Measurements from ENCODE around the gene CTNNA3. TPM values are rescaled to one million over a fixed set of nuclear protein-coding genes. Genes with fewer than 3 reads are reported as not detected.

The CTNNA3 gene
- total RNA-seq, 2 donors from 2014 or later, result 1.6 TPM; not detected in 1

DNA sequence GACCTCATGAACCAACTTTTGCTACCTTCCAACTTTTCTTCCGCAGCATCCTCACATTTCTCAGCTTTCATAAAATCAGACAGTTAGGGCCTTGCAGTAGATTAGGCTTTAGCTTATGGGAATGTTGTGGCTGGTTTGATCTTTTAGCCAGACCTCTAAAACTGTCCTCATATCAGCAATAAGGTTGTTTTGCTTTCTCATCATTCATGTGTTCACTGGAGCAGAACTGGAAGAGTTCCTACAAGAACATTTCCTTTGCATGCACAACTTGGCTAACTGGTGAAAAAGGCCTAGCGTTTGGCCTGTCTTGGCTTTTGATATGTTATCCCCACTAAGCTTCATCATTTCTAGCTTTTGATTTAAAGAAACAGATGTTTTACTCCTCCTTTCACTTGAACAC is 900.1 kb downstream of the CTNNA3 start:
- H3K9me3 ChIP-seq (ENCODE audit: control insufficient read depth, low read length, poor library complexity, severe bottlenecking), result no peaks in the 10 kb centered on the region
- no peaks in the 10 kb centered on the region for H3K4me1 Mint-ChIP-seq
- H3K27ac Mint-ChIP-seq, result no peak overlapping the region
- DNase-seq (no peak), ATAC-seq (no peak)
- no peak overlapping the region for H3K4me3 Mint-ChIP-seq
- H3K36me3 Mint-ChIP-seq (ENCODE audit: low read depth), result no peaks in the 10 kb centered on the region
- no peaks in the 10 kb centered on the region for H3K27me3 Mint-ChIP-seq

DNA sequence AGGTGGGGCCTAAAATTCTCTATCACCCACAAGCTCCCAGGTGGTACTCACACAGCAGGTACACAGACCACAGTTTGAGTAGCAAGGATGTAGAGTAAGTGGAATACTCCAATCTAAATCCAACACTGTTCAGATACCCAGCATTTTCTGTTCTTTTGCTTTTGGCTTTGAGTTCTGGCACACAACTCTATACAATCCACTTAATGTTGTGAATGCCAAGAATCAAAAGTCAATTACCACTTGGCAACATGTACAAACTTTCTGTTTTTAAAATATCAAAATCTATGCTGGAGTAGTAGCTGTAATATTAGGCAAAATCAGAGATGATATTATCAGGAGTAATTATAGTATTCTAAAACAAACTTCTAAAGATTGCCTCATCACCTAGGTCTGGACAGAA is 903.6 kb downstream of the CTNNA3 start:
- Mint-ChIP-seq H3K4me3 (no peak overlapping the region), H3K36me3 (ENCODE audit: low read depth) (no peaks in the 10 kb centered on the region), H3K4me1 (no peaks in the 10 kb centered on the region), H3K27ac (no peak overlapping the region), H3K27me3 (no peaks in the 10 kb centered on the region)
- no peak for DNase-seq
- H3K9me3 ChIP-seq (ENCODE audit: control insufficient read depth, low read length, poor library complexity, severe bottlenecking), result no peaks in the 10 kb centered on the region
- no peak for ATAC-seq

DNA sequence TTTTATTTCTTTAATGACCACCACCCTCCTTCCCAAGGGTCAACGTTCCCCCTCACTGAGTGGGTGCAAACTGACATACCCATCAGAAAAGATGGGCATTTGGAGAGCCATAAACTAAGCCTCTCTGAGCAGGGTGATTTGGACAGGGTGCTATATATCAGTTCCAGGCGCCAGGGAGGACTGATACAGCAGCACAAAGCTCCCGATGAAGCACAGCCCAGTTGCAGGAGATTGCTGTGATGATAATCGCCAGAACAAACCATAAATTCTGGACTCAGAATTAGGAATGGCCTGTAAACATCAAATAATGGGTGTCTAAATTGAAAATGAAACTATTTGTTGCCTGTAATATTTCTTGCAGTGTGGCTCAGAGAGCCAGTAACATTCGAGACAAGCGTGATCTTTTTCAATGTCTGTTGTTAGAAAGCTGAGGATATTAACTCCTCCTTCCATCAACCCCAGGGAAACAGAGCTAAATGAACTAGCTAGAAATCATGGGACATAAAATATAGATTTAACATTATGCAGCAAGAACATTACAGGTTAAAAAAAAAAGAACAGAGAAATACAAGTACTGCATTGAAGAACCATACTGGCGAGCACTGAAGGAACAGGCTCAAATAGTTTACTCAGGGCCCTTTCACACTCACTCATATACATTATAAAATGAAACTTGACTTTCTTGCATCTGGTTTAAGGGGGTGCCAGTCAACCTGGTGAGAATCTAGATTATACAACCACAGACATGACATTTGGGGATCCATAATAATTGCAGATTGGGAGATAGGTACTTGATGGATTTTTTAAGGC is 907.6 kb downstream of the CTNNA3 start:
- H3K27me3 Mint-ChIP-seq, result peaks cover 5% of the 10 kb centered on the region
- no peak for ATAC-seq

DNA sequence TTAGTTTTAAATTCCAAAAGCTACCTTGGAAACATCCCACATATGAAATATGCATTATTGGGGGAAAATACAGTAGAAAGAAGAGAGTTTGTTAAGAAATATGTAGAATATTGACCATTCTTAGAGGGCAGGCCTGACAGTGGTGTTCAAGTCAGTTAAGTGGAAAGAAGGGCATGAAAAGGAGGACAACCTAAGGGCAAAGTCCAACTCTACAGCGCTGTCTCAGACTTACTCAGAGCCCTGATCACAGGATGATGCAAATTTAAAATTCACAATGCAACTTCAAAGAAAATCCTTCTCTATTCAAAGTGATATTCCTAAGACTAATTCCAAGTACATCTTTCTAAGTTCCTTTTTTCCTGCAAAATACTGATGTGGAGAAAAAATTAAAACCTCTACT is 909.3 kb downstream of the CTNNA3 start:
- Mint-ChIP-seq H3K4me1 (no peaks in the 10 kb centered on the region), H3K36me3 (ENCODE audit: low read depth) (no peaks in the 10 kb centered on the region), H3K27ac (no peak overlapping the region), H3K4me3 (no peak overlapping the region), H3K27me3 (peaks cover 5% of the 10 kb centered on the region)
- no peak for DNase-seq
- no peaks in the 10 kb centered on the region for H3K9me3 ChIP-seq (ENCODE audit: control insufficient read depth, low read length, poor library complexity, severe bottlenecking)
- ATAC-seq, result no peak

More for the DNA sequence above, 907.6 kb downstream of the CTNNA3 start:
- no peaks in the 10 kb centered on the region for H3K36me3 Mint-ChIP-seq (ENCODE audit: low read depth)
- no peak overlapping the region for H3K4me3 Mint-ChIP-seq
- H3K4me1 Mint-ChIP-seq, result no peaks in the 10 kb centered on the region
- H3K9me3 ChIP-seq (ENCODE audit: control insufficient read depth, low read length, poor library complexity, severe bottlenecking), result no peaks in the 10 kb centered on the region
- DNase-seq, result no peak
- H3K27ac Mint-ChIP-seq, result no peak overlapping the region

DNA sequence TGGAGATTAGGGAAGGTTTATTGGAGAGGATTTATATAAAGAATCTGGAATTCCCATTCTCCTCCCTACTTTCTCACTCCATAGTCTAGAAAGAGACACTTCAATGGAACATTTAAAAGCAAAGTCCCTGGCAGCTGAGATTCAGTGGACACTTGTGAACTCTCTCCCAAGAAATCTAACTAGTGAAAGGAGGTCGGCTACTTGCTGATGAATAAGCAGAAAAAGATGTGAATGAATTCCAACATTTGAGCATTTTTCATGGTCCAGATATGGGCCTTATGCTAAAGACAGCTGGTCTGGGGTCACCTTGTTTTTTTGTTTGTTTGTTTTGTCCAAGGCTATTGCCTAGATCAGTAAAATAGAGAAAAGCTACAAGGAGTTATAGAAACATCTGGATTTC is 911.2 kb downstream of the CTNNA3 start:
- DNase-seq, result no peak
- no peak for ATAC-seq
- peaks cover 5% of the 10 kb centered on the region for H3K27me3 Mint-ChIP-seq

DNA sequence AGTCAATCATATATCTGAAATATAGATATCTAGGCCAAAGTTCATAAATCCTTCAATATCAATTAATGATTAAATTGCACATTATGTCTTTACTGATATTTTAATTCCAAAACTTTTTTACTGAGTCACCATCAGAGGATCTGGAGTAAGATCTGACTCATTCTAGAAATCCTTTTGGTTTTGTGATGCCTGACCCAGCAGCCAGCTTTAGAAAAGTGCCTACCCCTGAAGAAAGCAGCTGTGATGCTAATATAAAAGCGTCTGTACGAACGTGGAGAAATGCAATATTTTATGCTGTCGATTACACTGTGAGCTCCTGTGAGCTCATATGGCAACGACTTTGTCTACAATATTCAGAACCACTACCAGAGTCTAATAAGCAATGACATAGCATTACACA is 912.7 kb downstream of the CTNNA3 start:
- Mint-ChIP-seq H3K27ac (no peak overlapping the region), H3K27me3 (peaks cover 5% of the 10 kb centered on the region), H3K36me3 (ENCODE audit: low read depth) (no peaks in the 10 kb centered on the region), H3K4me3 (no peak overlapping the region), H3K4me1 (no peaks in the 10 kb centered on the region)
- DNase-seq, result no peak
- ATAC-seq, result no peak
- H3K9me3 ChIP-seq (ENCODE audit: control insufficient read depth, low read length, poor library complexity, severe bottlenecking), result no peaks in the 10 kb centered on the region

More for the DNA sequence above, 911.2 kb downstream of the CTNNA3 start:
- H3K27ac Mint-ChIP-seq, result no peak overlapping the region
- H3K36me3 Mint-ChIP-seq (ENCODE audit: low read depth), result no peaks in the 10 kb centered on the region
- no peaks in the 10 kb centered on the region for H3K9me3 ChIP-seq (ENCODE audit: control insufficient read depth, low read length, poor library complexity, severe bottlenecking)
- no peak overlapping the region for H3K4me3 Mint-ChIP-seq
- no peaks in the 10 kb centered on the region for H3K4me1 Mint-ChIP-seq

DNA sequence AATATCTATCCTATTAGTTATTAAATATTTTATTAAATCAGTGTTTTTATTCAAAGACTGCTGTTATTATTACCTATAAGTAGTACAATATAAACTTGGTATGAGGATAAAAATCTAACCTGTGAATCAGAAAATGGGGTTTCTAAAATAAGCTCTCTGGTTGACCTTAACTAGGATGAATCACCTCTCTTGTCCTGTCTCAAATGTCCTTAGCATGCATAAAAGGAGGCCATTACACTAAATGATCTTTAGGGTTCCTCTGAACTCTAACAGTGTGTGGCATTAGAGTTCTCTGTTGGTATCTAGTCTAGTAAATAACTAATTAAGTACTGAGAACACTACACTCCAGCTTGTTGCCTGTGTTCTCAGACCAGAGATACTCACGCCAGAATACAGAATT is 913.2 kb downstream of the CTNNA3 start:
- Mint-ChIP-seq H3K4me3 (no peak overlapping the region), H3K4me1 (no peaks in the 10 kb centered on the region), H3K36me3 (ENCODE audit: low read depth) (no peaks in the 10 kb centered on the region), H3K27me3 (peaks cover 5% of the 10 kb centered on the region), H3K27ac (no peak overlapping the region)
- ATAC-seq (no peak), DNase-seq (no peak)
- H3K9me3 ChIP-seq (ENCODE audit: control insufficient read depth, low read length, poor library complexity, severe bottlenecking), result no peaks in the 10 kb centered on the region

DNA sequence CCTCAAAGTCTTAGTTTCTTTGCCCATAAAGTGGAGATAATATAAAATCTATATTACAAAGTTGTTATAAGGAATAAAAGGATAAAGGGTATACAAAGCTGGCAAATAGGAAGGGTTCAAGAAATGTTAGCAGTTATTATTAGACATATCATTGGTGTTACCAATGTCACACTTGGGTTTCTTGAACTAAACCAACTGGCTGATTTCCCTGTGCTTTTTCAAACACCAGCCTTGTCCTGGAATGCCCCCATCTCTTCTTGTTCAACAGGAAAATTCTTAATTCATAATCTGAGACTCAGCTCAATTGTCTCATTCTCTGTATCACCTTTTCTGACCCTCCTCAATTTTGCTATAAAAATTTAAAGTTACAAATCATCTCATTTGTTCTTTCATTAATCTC is 913.9 kb downstream of the CTNNA3 start:
- DNase-seq (no peak), ATAC-seq (no peak)
- H3K27ac Mint-ChIP-seq, result no peak overlapping the region
- no peak overlapping the region for H3K4me3 Mint-ChIP-seq
- H3K9me3 ChIP-seq (ENCODE audit: control insufficient read depth, low read length, poor library complexity, severe bottlenecking), result no peaks in the 10 kb centered on the region
- no peaks in the 10 kb centered on the region for H3K36me3 Mint-ChIP-seq (ENCODE audit: low read depth)
- peaks cover 5% of the 10 kb centered on the region for H3K27me3 Mint-ChIP-seq
- H3K4me1 Mint-ChIP-seq, result no peaks in the 10 kb centered on the region

DNA sequence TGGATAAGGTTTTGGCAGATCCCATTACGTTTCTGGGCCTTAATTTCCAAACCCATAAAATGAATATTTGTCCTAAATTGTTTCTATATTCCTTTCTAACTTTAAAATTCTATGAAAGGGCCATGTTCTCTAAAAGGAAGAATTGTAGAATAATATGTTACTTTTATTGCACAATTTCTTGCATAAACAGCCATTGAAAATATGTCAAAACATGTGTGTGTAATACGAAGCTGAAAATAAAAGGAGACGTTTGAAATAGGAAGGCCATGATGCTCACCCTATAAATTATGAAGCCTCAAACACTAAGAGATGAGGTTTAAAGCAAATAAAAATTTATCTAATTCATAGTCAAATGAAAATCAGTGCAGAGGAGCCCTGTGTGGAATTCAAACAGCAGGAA is 915.2 kb downstream of the CTNNA3 start:
- H3K4me1 Mint-ChIP-seq, result no peaks in the 10 kb centered on the region
- H3K27ac Mint-ChIP-seq, result no peak overlapping the region
- no peak overlapping the region for H3K4me3 Mint-ChIP-seq
- ATAC-seq (no peak), DNase-seq (no peak)
- H3K36me3 Mint-ChIP-seq (ENCODE audit: low read depth), result no peaks in the 10 kb centered on the region
- H3K9me3 ChIP-seq (ENCODE audit: control insufficient read depth, low read length, poor library complexity, severe bottlenecking), result no peaks in the 10 kb centered on the region
- peaks cover 3% of the 10 kb centered on the region for H3K27me3 Mint-ChIP-seq

DNA sequence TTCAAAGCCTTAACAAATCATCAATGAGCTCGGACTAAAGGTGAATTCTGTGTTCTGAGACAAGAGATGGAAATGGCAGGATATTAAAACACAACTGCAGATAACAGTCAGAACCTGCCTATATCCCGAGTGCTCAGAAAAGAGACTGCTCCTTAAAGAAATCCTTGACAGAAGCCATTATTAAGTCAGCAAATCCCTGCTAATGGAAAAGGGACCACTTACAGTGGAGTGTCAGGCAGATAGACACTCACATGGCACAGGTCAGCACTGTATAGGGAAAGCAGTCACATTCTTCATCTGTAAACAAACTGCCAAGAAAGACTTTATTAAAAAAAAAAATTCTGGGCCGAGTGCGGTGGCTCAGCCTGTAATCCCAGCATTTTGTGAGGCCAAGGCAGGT is 917.6 kb downstream of the CTNNA3 start:
- no peak for ATAC-seq
- DNase-seq, result no peak
- H3K4me1 Mint-ChIP-seq, result no peaks in the 10 kb centered on the region
- no peaks in the 10 kb centered on the region for H3K9me3 ChIP-seq (ENCODE audit: control insufficient read depth, low read length, poor library complexity, severe bottlenecking)
- no peak overlapping the region for H3K4me3 Mint-ChIP-seq
- no peak overlapping the region for H3K27ac Mint-ChIP-seq
- H3K36me3 Mint-ChIP-seq (ENCODE audit: low read depth), result no peaks in the 10 kb centered on the region
- no peaks in the 10 kb centered on the region for H3K27me3 Mint-ChIP-seq

DNA sequence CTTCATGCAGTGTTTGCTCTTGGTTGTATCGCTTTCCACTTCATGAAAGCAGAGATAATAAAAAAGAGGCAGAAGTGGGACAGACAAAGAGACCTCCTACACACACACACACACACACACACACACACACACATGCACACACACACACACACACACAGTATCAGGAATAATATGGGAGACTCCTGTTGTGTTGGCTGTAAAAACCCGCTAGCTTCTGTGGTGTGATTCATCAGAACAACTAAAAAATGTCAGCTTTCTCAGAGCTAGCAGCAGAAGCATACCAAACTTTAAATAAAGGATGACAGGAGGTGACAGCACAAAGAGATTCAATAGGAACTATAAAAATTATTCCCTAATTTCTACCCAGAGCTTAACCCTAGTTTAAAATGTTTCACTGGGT is 918.3 kb downstream of the CTNNA3 start:
- no peaks in the 10 kb centered on the region for H3K36me3 Mint-ChIP-seq (ENCODE audit: low read depth)
- H3K4me3 Mint-ChIP-seq, result no peak overlapping the region
- H3K9me3 ChIP-seq (ENCODE audit: control insufficient read depth, low read length, poor library complexity, severe bottlenecking), result no peaks in the 10 kb centered on the region
- no peaks in the 10 kb centered on the region for H3K27me3 Mint-ChIP-seq
- H3K4me1 Mint-ChIP-seq, result no peaks in the 10 kb centered on the region
- no peak for DNase-seq
- H3K27ac Mint-ChIP-seq, result no peak overlapping the region
- no peak for ATAC-seq

DNA sequence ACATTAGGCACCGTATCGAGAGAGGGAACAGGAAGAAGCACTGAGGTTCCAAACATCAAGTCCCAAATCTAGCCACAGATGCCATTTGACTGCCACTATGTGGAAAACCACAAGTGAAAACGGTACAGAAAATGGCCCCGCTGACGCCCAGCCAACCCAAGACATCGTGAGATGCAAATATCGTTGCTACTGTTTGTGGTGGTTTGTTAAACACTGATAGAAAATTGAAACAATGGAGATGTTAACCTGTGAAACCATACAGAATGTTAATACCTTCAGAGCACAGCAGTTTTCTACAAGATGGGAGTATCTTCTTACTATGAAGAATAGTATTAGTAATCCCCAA is 922.5 kb downstream of the CTNNA3 start:
- H3K27ac Mint-ChIP-seq, result no peak overlapping the region
- H3K27me3 Mint-ChIP-seq, result no peaks in the 10 kb centered on the region
- H3K4me1 Mint-ChIP-seq, result no peaks in the 10 kb centered on the region
- H3K36me3 Mint-ChIP-seq (ENCODE audit: low read depth), result no peaks in the 10 kb centered on the region
- no peak for DNase-seq
- ATAC-seq, result no peak
- no peak overlapping the region for H3K4me3 Mint-ChIP-seq
- no peaks in the 10 kb centered on the region for H3K9me3 ChIP-seq (ENCODE audit: control insufficient read depth, low read length, poor library complexity, severe bottlenecking)

DNA sequence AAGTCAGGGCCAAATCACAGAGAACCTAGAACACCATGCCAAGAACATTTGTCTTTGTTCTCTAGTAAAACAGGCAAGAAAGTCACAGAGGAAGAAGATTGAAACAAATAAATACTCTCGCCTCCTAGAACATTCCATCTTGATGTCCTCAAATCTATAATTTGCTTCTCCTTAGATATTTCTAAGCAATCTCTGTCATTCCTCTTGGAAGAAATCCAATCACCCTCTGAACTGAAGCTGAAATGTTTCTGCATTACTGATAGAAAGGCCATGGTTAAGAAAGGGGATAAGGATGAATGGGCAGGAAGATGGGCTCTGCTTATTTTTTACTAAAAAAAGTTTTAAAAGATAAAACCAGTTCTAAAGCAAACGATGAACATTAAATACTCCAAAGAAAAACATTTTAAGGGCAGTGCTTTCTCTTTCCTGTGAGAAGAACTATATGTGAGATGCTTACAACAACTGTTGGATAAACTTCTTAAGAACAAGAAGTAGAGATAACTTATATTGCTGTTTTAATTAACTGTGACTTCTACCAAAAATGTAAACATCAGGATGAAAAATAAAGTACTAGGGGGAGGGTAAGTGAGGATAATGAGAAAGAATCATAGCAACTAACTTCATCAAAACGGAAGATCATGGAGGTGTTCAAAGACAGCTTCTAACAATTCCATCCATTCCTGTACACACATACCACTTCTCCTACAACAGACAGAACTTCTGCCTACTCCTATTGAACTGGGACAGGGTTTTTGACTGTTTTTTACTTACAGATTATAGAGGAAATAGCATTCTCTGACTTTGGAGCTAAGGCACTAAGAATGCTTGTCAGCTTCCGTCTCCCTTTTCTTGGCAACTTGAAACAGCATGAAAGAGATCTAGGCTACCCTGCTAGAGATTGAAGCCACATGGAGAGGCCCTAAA is 923.2 kb downstream of the CTNNA3 start:
- no peak for DNase-seq
- no peak overlapping the region for H3K27ac Mint-ChIP-seq

More for the DNA sequence above, 923.2 kb downstream of the CTNNA3 start:
- no peaks in the 10 kb centered on the region for H3K4me1 Mint-ChIP-seq
- H3K27me3 Mint-ChIP-seq, result no peaks in the 10 kb centered on the region
- H3K4me3 Mint-ChIP-seq, result no peak overlapping the region
- H3K36me3 Mint-ChIP-seq (ENCODE audit: low read depth), result no peaks in the 10 kb centered on the region
- no peak for ATAC-seq
- H3K9me3 ChIP-seq (ENCODE audit: control insufficient read depth, low read length, poor library complexity, severe bottlenecking), result no peaks in the 10 kb centered on the region

All from T-helper 17 cell (primary cell).